Middle frontal gyrus (tissue), 1 donor: ENCODE data around the gene GXYLT2.

Source experiments
- DNase-seq: peaks from one replicate; pipeline ENCODE4 v3.0.0-alpha.2; 2015; ENCODE audit warnings: low spot score; ENCODE audit errors: extremely low spot score

Gene GXYLT2

DNA sequence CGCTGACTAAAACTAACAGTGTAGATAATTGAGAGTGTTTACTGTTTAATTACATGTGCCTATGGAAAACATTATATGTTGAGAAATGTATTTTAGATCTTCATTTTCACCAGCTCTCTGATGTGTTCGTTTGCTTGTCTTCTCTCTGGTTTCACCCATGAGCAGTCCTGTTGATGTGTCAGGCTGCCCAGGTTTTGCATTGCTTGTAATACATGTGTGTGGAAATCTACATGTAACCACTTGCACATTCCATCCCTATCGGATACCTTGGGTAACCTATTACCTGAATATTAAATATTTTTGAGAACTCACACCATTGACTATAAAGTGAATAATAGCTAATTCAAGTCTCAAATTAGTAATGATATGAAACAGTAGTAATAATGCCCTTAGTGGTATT is 121.9 kb downstream of the GXYLT2 start:
- no peak for DNase-seq

DNA sequence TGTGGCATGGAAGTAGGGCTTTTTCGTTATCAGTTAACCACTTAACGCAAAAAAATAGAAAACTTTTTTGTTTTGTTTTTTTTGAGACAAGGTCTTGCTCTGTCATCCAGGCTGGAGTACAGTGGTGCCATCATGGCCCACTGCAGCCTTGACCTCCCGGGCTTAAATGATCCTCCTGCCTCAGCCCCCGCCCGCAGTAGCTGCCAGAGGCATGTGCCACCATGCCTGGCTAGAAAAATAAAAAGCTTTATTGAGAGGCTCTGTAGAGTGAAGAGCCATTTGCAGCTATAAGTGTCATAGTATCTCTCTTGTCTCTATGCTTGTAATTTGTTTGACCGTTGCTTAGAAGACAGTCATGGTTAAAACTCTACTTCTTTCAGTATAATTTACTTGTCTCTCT is 122.3 kb downstream of the GXYLT2 start:
- no peak for DNase-seq

- no peak for DNase-seq
These were observed 130.5 kb downstream of the GXYLT2 start for GRCh38 chr3:73018298-73018697.

DNA sequence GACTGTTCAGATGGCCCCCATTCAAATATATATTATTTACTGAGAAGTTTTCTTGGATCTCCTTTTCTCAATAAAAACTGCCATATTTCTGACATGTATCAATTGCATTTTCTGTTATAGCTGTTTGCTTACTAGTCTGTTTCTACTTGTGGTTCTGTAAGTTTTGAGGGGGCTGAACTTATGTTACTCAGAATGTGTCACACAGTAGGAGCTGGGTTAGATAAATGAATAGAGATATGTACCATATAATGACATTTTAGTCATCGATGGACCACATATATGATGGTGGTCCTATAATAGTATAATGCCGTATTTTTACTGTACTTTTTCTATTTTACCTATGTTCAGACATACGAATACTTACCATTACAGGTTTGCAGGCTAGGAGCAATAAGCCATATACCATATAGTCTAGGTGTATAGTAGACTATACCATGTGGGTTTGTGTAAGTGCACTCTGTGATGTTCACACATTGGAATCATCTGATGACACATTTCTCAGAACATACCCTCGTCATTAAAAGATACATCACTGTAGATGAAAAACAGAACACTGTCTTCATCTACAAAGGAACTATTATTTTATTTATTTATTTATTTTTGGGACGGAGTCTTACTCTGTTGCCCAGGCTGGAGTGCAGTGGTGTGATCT is 131.1 kb downstream of the GXYLT2 start:
- DNase-seq = no peak

- DNase-seq = no peak
These were observed 133.5 kb downstream of the GXYLT2 start for GRCh38 chr3:73021301-73021835.

- DNase-seq = no peak
These were observed 137.0 kb downstream of the GXYLT2 start for GRCh38 chr3:73024836-73025235.

GRCh38 chr3:73026111-73026759 is 138.4 kb downstream of the GXYLT2 start:
- DNase-seq = no peak
